ENCODE data around the gene KRTCAP2.

GRCh38 chr1:155168456-155169210 lies 4.5 kb downstream of the KRTCAP2 start:
- TF ChIP-seq CTCF (conservative IDR thresholded peaks at IDR 0.05), result no peak
- no peak for TF ChIP-seq ZFX (IDR thresholded peaks at IDR 0.05)

Measured in C4-2B (cell line).